COLO829 (cell line): ENCODE results near the gene TLDC2.

ENCODE experiments used
- DNase-seq: peaks from one replicate; pipeline ENCODE4 v3.0.0; 2012; ENCODE audit warnings: low spot score

The TLDC2 gene

DNA sequence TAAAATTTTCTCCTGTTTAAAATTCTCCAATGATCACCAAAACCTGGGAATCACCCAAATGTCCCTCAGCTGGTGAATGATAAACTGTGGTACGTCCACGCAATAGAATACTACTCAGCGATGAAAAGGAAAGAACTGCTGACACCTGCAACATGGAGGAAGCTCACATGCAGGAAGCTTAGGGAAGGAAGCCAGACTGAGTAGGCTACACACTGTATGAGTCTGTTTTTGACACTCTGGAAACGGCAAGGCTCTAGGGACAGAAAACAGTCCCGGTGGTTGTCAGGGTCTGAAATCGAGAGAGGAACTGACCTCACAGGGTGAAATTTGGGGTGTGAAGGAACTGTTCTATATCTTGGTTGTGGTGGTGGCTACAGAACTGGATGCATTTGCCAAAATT lies 25.2 kb upstream of the TLDC2 start:
- no peak for DNase-seq

DNA sequence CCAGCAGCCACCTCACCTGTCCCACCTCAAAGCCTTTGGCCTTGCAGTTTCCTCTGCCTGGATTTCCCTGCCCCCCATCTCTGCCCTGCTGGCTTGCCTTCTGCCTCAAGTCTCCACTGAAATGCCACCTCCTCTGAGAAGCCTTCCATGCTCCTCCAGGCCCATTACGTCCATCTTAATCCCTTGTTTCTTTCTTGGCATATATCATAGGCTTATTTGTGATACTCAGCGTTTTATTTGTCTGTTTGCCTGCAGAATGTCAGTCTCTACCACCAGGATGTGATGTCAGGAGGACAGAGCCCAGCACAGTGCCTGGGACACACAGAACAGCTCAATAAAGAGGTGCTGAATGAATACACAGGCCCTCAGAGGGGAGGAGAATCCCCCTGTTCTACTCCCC lies 24.4 kb upstream of the TLDC2 start:
- DNase-seq, result no peak

- no peak for DNase-seq
Measured at GRCh38 chr20:36852187-36852586, 23.8 kb upstream of the TLDC2 start.

- no peak for DNase-seq
Measured at GRCh38 chr20:36854348-36855240, 21.3 kb upstream of the TLDC2 start.

DNA sequence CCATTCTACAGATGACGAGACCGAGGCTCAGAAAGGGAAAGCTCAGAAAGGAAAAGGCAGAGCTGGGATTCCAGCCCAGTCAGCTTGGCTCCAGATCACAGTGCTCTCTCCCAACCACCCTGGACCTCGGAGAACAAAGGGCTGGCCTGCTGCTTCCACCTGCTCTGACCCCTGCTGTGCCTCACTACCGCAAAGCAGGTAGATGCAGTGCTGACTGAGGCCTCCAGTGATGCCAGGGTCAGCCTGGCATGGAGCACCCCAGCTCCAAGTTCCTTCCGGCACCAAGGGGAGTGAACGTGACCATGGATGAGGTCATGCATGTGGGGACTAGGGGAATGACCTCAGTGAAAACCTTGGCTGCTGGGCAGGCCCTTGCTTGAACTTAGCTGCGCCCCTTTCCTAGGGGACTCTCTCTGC lies 20.7 kb upstream of the TLDC2 start:
- no peak for DNase-seq

GRCh38 chr20:36856195-36856594 lies 19.7 kb upstream of the TLDC2 start:
- DNase-seq, result no peak

- peak; percentile 69 for DNase-seq
Measured at GRCh38 chr20:36856691-36857635, 19.0 kb upstream of the TLDC2 start.

DNA sequence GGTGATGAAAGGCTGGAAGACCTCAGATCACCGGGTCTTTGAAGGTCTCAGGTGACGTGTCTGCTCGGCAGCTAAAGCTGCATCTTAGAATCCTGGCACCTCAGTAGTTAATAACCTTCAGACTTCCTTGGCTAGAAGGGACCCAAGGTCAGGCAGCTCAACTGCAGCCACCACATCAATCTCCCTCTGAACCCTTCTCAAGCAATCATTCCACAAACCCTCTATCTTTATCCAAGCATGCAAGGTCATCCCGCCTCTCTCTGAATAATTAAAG lies 16.7 kb upstream of the TLDC2 start:
- DNase-seq, result no peak

GRCh38 chr20:36859700-36860330 lies 16.1 kb upstream of the TLDC2 start:
- no peak for DNase-seq

- DNase-seq, result no peak
Measured at GRCh38 chr20:36860339-36860738, 15.6 kb upstream of the TLDC2 start.

- DNase-seq, result no peak
Measured at GRCh38 chr20:36860811-36861624, 14.9 kb upstream of the TLDC2 start.

DNA sequence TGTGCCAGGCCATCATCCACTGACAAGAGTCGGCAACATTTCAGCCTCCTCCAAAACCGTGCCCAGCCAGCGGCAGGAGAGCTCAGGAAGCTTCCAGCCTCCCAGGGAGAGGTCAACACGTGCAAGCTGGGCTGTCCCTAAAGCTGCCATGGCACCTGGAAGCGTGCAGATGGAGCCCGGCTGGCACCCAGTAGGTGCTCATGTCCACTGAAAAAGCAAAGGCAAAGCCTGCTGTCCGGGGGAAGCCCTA lies 14.4 kb upstream of the TLDC2 start:
- DNase-seq, result no peak

GRCh38 chr20:36861875-36862801 lies 13.8 kb upstream of the TLDC2 start:
- DNase-seq, result peak; percentile 98

DNA sequence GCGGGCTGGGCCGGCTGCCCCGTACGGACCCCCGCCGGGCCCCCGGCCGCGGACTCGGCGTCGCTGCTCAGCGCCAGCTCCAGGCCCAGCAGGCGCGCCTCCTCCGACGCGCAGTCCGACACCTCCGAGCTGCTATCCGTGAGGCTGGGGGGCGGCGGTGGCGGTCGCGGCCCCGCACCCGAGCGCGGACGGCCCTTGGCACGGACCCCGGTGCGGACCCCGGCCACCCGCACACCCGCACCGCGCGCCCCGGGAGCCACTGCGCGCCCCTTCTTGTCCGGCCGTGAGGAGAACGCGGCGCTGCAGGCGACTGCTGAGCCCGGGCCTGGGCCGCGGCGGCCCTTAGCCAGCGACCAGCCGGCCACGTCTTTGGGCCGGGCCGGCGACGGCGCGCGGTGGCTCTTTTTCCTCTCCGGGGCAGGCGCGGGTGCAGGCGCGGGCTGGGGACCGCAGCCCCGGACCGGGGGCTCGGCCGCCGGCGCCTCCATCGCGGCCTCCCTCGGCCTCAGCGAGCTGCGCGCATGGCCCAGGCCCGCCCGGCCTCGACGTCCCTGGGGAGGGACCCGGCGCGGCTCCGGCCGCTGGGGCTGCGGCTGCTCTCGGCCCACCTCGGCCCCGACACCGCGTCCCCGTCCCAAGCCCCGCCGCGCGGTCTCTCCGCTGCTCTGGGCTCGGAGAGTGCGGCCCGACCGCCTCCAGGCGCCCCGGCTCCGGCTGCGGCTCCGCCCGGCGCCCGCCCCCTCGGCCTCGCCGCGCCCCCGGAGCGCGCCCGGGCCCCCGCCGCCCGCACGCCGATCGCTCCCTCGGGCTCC lies 12.9 kb upstream of the TLDC2 start:
- peak; percentile 40 for DNase-seq

DNA sequence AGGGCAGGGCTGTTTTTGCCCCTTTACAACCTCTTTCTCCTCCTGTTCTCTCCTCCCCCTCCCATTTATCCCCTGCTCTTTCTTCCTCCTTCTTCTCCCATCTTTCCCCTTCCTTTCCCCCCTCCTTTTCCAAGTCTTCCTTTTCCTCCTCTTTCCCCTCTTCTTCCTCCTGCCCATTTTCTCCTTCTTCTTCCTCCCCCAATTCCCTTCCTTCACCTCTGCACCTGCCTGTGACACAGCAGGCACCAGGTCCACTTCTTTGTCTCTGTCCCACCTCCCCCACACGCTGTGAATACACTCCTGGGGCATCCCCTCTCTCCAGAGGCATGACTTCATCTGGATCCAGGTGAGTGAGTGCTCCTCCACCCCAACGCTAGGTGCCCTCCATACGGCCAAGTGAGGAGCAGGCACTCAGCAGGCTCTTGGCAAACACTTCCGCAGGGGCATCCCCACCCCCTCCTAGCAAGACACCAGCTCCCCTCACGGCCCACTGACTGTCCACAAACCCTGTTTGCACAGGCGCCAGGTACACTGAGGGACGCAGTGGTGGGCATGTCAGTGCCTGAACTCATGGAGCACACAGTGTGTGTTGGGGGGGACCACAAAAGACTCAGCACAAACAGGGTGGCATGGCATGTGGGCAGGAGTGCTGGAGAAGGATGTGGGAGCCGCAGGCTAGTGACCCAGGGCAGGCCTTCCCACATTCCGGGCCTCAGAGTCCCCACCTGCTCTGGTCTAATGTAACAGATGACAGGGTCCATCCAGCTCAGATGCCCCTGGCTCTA lies 10.7 kb upstream of the TLDC2 start:
- DNase-seq, result no peak

DNA sequence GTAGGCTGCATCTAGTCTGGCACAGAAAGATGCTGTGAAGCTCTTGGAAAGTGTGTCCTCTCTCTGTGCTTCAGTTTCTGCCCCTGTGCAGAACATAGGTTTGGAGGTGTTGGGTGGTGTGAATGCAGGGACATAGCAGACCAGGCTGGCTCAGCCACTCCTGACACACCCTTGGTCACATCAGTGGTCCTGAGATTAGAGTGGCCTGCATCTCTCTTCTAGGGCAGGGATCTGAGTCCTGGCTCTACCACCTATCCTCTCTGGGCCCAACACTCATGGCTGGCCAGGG lies 10.1 kb upstream of the TLDC2 start:
- DNase-seq, result no peak

DNA sequence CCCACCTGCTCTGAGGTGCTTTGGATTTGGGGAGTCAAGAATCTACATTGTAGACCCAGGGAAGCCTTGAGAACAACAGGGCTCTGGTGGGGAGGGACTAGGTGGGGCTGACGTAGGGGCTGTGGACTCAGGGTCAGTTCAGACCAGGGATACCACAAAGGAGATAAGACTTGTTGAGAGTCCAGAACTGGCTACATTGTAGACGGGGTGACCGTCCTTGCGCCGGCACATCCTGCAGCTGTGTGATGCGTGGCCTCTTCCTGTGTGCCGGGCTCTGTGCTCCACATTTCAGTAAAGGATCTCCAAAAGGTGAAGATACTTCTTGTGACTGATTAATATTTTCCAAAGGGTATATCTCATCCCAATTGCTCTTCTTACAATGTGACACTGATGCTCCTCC lies 9.8 kb upstream of the TLDC2 start:
- no peak for DNase-seq

- no peak for DNase-seq
Measured at GRCh38 chr20:36866681-36867495, 9.1 kb upstream of the TLDC2 start.
